Keratinocyte (primary cell): ENCODE results near the gene ACKR3. TPM values are rescaled to one million over a fixed set of nuclear protein-coding genes. Genes with fewer than 3 reads are reported as not detected.

ENCODE experiments used
- DNase-seq: peaks from one replicate; pipeline ENCODE4 v3.0.0-alpha.2; 2011; ENCODE audit warnings: low read depth, missing footprints, low spot score
- FAIRE-seq: peaks from 2 replicates; lab custom pipeline; 2011; peaks lifted over from hg19 to GRCh38; lab: Jason Lieb, UNC
- H2AFZ ChIP-seq: 2 replicates; pipeline ENCODE4 v1.6.0; 2012; ENCODE audit warnings: low read length, control low read depth, inconsistent platforms; ENCODE audit not compliant: control insufficient read depth
- H3K27ac ChIP-seq: 2 replicates; pipeline ENCODE4 v1.5.1; 2011; ENCODE audit warnings: low read length; ENCODE audit not compliant: control insufficient read depth, insufficient read depth
- H3K27me3 ChIP-seq: 3 replicates; pipeline ENCODE4 v1.6.0; 2011; ENCODE audit warnings: low read length; ENCODE audit not compliant: control insufficient read depth, insufficient read depth; ENCODE audit errors: extremely low read depth
- H3K36me3 ChIP-seq, 2 experiments: 2 replicates in 1 of 2; 3 replicates in 1 of 2; pipeline ENCODE4 v1.5.1; 2011; ENCODE audit warnings: low read length in 2 of 2, mild to moderate bottlenecking in 1 of 2; ENCODE audit not compliant: control insufficient read depth in 2 of 2, insufficient read depth in 2 of 2; ENCODE audit errors: extremely low read depth in 1 of 2
- H3K4me1 ChIP-seq: 3 replicates; pipeline ENCODE4 v1.5.1; 2011; ENCODE audit warnings: low read length; ENCODE audit not compliant: control insufficient read depth, insufficient read depth; ENCODE audit errors: extremely low read depth
- H3K4me2 ChIP-seq: 3 replicates; pipeline ENCODE4 v1.6.0; 2011; ENCODE audit warnings: low read depth, low read length; ENCODE audit not compliant: control insufficient read depth, insufficient read depth; ENCODE audit errors: extremely low read depth
- H3K4me3 ChIP-seq, 3 experiments: fragments of 200-600 bp in 1 of 3; sonication (generic) in 1 of 3; 2 replicates in 2 of 3; 3 replicates in 1 of 3; pipeline ENCODE4 v1.5.1; 2011 to 2016; ENCODE audit warnings: low read length in 3 of 3, mild to moderate bottlenecking in 3 of 3, control low read depth in 2 of 3, inconsistent platforms in 1 of 3, low read depth in 1 of 3, mixed read lengths in 1 of 3, mixed run types in 1 of 3, moderate library complexity in 1 of 3; ENCODE audit not compliant: control insufficient read depth in 2 of 3, insufficient read depth in 2 of 3; ENCODE audit errors: extremely low read depth in 1 of 3
- H3K79me2 ChIP-seq: 2 replicates; pipeline ENCODE4 v1.6.0; 2012; ENCODE audit warnings: low read length; ENCODE audit not compliant: control insufficient read depth, insufficient read depth
- H3K9ac ChIP-seq: 3 replicates; pipeline ENCODE4 v1.6.0; 2011; ENCODE audit warnings: low read length; ENCODE audit not compliant: control insufficient read depth, insufficient read depth; ENCODE audit errors: extremely low read depth
- H3K9me1 ChIP-seq: 3 replicates; pipeline ENCODE4 v1.6.0; 2011; ENCODE audit warnings: low read length; ENCODE audit not compliant: control insufficient read depth, insufficient read depth; ENCODE audit errors: extremely low read depth
- H3K9me3 ChIP-seq: 2 replicates; pipeline ENCODE4 v1.5.1; 2012; ENCODE audit warnings: low read depth, low read length; ENCODE audit not compliant: control insufficient read depth
- H4K20me1 ChIP-seq: 3 replicates; pipeline ENCODE4 v1.6.0; 2011; ENCODE audit warnings: low read length; ENCODE audit not compliant: control insufficient read depth, insufficient read depth; ENCODE audit errors: extremely low read depth
- EZH2 ChIP-seq: IDR thresholded peaks from one replicate; pipeline ENCODE4 v1.6.1; 2012; ENCODE audit warnings: inconsistent platforms, mild to moderate bottlenecking, low read length, moderate library complexity
- dilution Hi-C: fragments of 300-500 bp; cut with MboI; formaldehyde crosslinking; loops from one replicate; pipeline ENCODE4 v1.7.0; 2020; ENCODE audit warnings: low sequenced_read_pairs; ENCODE audit not compliant: extremely low pct_ligation_motif_present
- polyA plus RNA-seq, 5 experiments: library from polyadenylated mRNA; depleted of rRNA in 3 of 5; stranded (reverse) in 3 of 5; stranded (forward) in 1 of 5; unstranded in 1 of 5; fragments of >200 nt; gene quantifications; 1 replicate in 1 of 5; 2 replicates in 3 of 5; 3 replicates in 1 of 5; pipeline versions ENCODE4 v1.2.1 to v1.2.3, GENCODE V29; 2011 to 2012; ENCODE audit warnings: missing spikeins in 2 of 5, low read depth in 1 of 5, low replicate concordance in 1 of 5
- TF ChIP-seq, protein P1 (sequence below), 3 experiments: IDR thresholded peaks in 1 of 3; conservative IDR thresholded peaks in 1 of 3; optimal IDR thresholded peaks in 1 of 3; 2 replicates in 2 of 3; 3 replicates in 1 of 3; pipeline versions ENCODE3 to v1.5.1; 2011; ENCODE audit warnings: low read length in 3 of 3, mild to moderate bottlenecking in 3 of 3, moderate library complexity in 2 of 3, control low read depth in 1 of 3, inconsistent platforms in 1 of 3; ENCODE audit not compliant: insufficient read depth in 2 of 3; ENCODE audit errors: extremely low read depth in 1 of 3

Gene ACKR3
- polyA plus RNA-seq, 1 donor (not counting 4 experiments of a cell fraction or from before 2014, with no cell fraction given), result 29.4 TPM

DNA sequence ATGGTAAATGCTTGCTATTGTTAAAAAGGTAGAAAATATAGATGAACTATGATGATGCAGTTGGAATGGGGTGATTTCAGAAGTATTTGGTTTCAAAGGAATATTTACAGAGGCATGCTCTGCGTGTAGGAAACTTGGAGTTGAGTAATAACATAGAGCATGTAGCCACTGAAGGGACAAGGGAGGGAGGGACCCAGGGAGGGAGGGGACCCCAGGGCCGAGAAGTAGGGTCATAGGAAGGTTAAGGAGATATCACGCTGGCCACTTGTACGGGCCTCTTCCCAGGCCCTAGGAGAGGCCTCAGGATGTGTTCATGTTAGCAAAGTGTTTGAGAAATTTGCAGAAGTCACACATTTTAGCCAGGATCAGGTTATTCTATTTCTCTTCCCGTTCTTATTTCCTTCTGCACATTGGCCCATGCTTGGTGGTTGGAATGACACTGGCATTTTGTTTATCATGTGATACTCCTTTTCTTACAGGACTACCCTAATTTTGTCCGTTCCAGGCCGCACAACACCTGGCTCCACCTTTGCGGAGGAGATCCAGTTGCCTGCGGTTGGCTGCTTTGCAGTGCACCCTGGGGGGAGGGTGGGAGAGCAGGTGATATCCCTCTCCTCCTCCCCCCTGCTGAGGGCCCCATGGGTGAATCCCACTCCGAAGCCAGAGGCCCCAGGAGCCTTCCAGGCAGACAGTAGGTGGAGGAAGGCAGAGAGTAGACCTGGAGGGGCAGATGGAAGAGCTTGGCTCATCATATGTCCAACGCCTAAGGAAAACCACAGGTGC is 16.9 kb upstream of the ACKR3 start:
- Histone ChIP-seq H2AFZ (no peak overlapping the region), H3K79me2 (no peaks in the 10 kb centered on the region), H3K4me1 (no peaks in the 10 kb centered on the region), H3K9me1 (no peaks in the 10 kb centered on the region), H3K27ac (no peak overlapping the region), H3K36me3 (no peaks in the 10 kb centered on the region), H3K4me2 (no peak overlapping the region), H3K4me3 (no peak overlapping the region), H3K9me3 (no peaks in the 10 kb centered on the region), H4K20me1 (no peaks in the 10 kb centered on the region), H3K9ac (no peak overlapping the region), H3K27me3 (no peaks in the 10 kb centered on the region)
- dilution Hi-C loops, result no loop called here
- DNase-seq, result no peak
- FAIRE-seq, result no peak
- TF ChIP-seq, protein P1, sequence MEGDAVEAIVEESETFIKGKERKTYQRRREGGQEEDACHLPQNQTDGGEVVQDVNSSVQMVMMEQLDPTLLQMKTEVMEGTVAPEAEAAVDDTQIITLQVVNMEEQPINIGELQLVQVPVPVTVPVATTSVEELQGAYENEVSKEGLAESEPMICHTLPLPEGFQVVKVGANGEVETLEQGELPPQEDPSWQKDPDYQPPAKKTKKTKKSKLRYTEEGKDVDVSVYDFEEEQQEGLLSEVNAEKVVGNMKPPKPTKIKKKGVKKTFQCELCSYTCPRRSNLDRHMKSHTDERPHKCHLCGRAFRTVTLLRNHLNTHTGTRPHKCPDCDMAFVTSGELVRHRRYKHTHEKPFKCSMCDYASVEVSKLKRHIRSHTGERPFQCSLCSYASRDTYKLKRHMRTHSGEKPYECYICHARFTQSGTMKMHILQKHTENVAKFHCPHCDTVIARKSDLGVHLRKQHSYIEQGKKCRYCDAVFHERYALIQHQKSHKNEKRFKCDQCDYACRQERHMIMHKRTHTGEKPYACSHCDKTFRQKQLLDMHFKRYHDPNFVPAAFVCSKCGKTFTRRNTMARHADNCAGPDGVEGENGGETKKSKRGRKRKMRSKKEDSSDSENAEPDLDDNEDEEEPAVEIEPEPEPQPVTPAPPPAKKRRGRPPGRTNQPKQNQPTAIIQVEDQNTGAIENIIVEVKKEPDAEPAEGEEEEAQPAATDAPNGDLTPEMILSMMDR (optimal IDR thresholded peaks at IDR 0.05 in 1 of 3, IDR thresholded peaks at IDR 0.05 in 1 of 3, conservative IDR thresholded peaks at IDR 0.05 in 1 of 3; ENCODE audit: extremely low read depth in 1 of 3, insufficient read depth in 2 of 3, low read length in 3 of 3), result no peak
- TF ChIP-seq EZH2, result no peak

DNA sequence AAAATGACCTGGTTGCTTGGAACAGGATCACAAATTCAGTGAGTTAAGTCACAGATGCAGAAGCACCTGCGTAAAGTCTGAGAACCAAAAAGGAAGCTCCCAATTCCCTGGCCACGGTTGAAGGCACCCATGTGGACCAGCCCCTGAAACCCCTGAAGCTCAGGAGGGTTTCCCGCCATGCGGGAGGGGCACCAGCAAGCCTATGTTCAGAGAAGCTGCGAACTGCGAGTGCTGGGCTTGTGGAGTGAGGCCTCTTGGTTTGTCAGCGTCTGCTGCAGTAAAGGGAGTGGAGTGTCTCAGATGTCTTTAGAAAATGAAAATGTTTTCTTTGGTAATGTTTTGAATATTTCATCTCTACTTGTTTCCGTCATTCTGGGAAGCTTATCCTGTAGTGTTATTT is 16.1 kb upstream of the ACKR3 start:
- Histone ChIP-seq H3K4me3 (no peak overlapping the region), H3K36me3 (no peaks in the 10 kb centered on the region), H3K27me3 (no peaks in the 10 kb centered on the region), H3K4me2 (no peak overlapping the region), H3K79me2 (no peaks in the 10 kb centered on the region), H3K4me1 (no peaks in the 10 kb centered on the region), H4K20me1 (no peaks in the 10 kb centered on the region), H3K9me1 (no peaks in the 10 kb centered on the region), H3K27ac (no peak overlapping the region), H2AFZ (no peak overlapping the region), H3K9me3 (no peaks in the 10 kb centered on the region), H3K9ac (no peak overlapping the region)
- DNase-seq (no peak), FAIRE-seq (no peak)
- TF ChIP-seq, protein P1 (optimal IDR thresholded peaks at IDR 0.05 in 1 of 3, IDR thresholded peaks at IDR 0.05 in 1 of 3, conservative IDR thresholded peaks at IDR 0.05 in 1 of 3; ENCODE audit: extremely low read depth in 1 of 3, insufficient read depth in 2 of 3, low read length in 3 of 3), result no peak
- TF ChIP-seq EZH2, result no peak
- dilution Hi-C loops, result no loop called here
